CD8-positive, alpha-beta memory T cell (primary cell): ENCODE data around the gene LIN37. TPM values are rescaled to one million over a fixed set of nuclear protein-coding genes. Genes with fewer than 3 reads are reported as not detected.

Experiments used
- CTCF ChIA-PET: fragments of 350-600 bp; sonication (Branson Sonifier 250); formaldehyde crosslinking; loops from one replicate; lab custom pipeline; 2021; ENCODE audit warnings: antibody characterized with exemption; lab: Charles Lee
- POLR2A ChIA-PET: fragments of 350-600 bp; sonication (Branson Sonifier 250); formaldehyde crosslinking; loops from one replicate; lab custom pipeline; 2021; ENCODE audit warnings: antibody characterized with exemption; lab: Charles Lee
- DNase-seq, 5 donors: peaks; one replicate each; pipeline versions ENCODE4 v3.0.0 to v3.0.0-alpha.2; 2020 to 2022; ENCODE audit warnings: mixed read lengths in 1 of 5
- H3K27ac ChIP-seq: one replicate; pipeline ENCODE4 v1.7.0; 2013; ENCODE audit warnings: low read depth, mild to moderate bottlenecking, low read length, moderate library complexity
- H3K27me3 ChIP-seq: 2 replicates; pipeline ENCODE4 v1.7.0; 2013; ENCODE audit warnings: low read length, mild to moderate bottlenecking; ENCODE audit not compliant: insufficient read depth, poor library complexity, severe bottlenecking
- H3K36me3 ChIP-seq: 2 replicates; pipeline ENCODE4 v1.7.0; 2013; ENCODE audit warnings: mild to moderate bottlenecking, low read length, moderate library complexity; ENCODE audit not compliant: insufficient read depth
- H3K4me1 ChIP-seq: 2 replicates; pipeline ENCODE4 v1.7.0; 2013; ENCODE audit warnings: mild to moderate bottlenecking, low read length, moderate library complexity; ENCODE audit not compliant: insufficient read depth
- H3K4me3 ChIP-seq: 2 replicates; pipeline ENCODE4 v1.7.0; 2013; ENCODE audit warnings: mild to moderate bottlenecking, low read length
- H3K9me3 ChIP-seq: 2 replicates; pipeline ENCODE4 v1.7.0; 2013; ENCODE audit warnings: mild to moderate bottlenecking, low read length
- H3K27ac Mint-ChIP-seq, 8 donors: one replicate each; pipeline ENCODE4 v1.8.0; 2020 to 2021; ENCODE audit warnings: mixed read lengths in 8 of 8, mild to moderate bottlenecking in 6 of 8, inconsistent platforms in 3 of 8, moderate library complexity in 3 of 8
- H3K27me3 Mint-ChIP-seq, 2 donors: one replicate each; pipeline ENCODE4 v1.8.0; 2020 to 2021; ENCODE audit warnings: mixed read lengths in 2 of 2, mild to moderate bottlenecking in 1 of 2, moderate library complexity in 1 of 2
- H3K36me3 Mint-ChIP-seq, 3 donors: one replicate each; pipeline ENCODE4 v1.8.0; 2020 to 2021; ENCODE audit warnings: mixed read lengths in 3 of 3, inconsistent platforms in 1 of 3, mild to moderate bottlenecking in 1 of 3
- H3K4me1 Mint-ChIP-seq, 3 donors: one replicate each; pipeline ENCODE4 v1.8.0; 2020 to 2021; ENCODE audit warnings: mixed read lengths in 3 of 3, inconsistent platforms in 1 of 3, mild to moderate bottlenecking in 1 of 3
- H3K4me3 Mint-ChIP-seq, 7 donors: one replicate each; pipeline ENCODE4 v1.8.0; 2020 to 2021; ENCODE audit warnings: mixed read lengths in 7 of 7, mild to moderate bottlenecking in 6 of 7, moderate library complexity in 4 of 7, inconsistent platforms in 2 of 7
- H3K9me3 Mint-ChIP-seq, 5 donors: one replicate each; pipeline ENCODE4 v1.8.0; 2020 to 2022; ENCODE audit warnings: mixed read lengths in 5 of 5, mild to moderate bottlenecking in 3 of 5, moderate library complexity in 2 of 5, inconsistent platforms in 1 of 5
- polyA plus RNA-seq: library from polyadenylated mRNA; unstranded; fragments of 300-500 nt; fragmentation: Illumina TruSeq; gene quantifications from one replicate; pipeline ENCODE4 v1.2.3, GENCODE V29; 2021
- total RNA-seq, 2 experiments: library from RNA; stranded (reverse); gene quantifications; one replicate each; pipeline ENCODE4 v1.2.3, GENCODE V29; 2021

LIN37 gene
- total and polyA plus RNA-seq, 3 experiments from 2014 or later = 8.8 to 12.7 (median 10.5) TPM

- H3K27me3 Mint-ChIP-seq = peaks cover 0 to 4% of the 10 kb centered on the region in 2 donors
- Histone ChIP-seq H3K4me3 (peak overlapping the region; percentile 89), H3K36me3 (no peaks in the 10 kb centered on the region), H3K27me3 (no peaks in the 10 kb centered on the region), H3K4me1 (peaks cover 61% of the 10 kb centered on the region), H3K27ac (peak overlapping the region; percentile 72), H3K9me3 (no peaks in the 10 kb centered on the region)
- ChIA-PET CTCF (interaction anchor here (0.6 to 4.0 kb wide), 4 partner anchors 14 to 46 kb away, joined by 3 to 20 read pairs (median 4); no protein-coding TSS in a partner anchor), POLR2A (interaction anchor here (1.9 kb wide), 1 partner anchor 28 kb away, joined by 6 read pairs; the partner anchor contains the start of genes PSENEN and U2AF1L4)
- H3K4me1 Mint-ChIP-seq = peaks cover 50 to 72% (median 58%) of the 10 kb centered on the region in 3 donors
- peak overlapping the region; percentile 83 to 98 (median 94) for H3K27ac Mint-ChIP-seq
- H3K36me3 Mint-ChIP-seq = peaks cover 0 to 32% (median 2%) of the 10 kb centered on the region in 3 donors
- H3K9me3 Mint-ChIP-seq = no peaks in the 10 kb centered on the region
- peak overlapping the region; percentile 86 to 98 (median 91) for H3K4me3 Mint-ChIP-seq
- DNase-seq = peak; percentile 95 to 98 (median 98)
Observed at GRCh38 chr19:35716801-35717664, 31.3 kb upstream of the LIN37 start.

- CTCF ChIA-PET = interaction anchor here (1.1 to 1.4 kb wide), 3 partner anchors 13 to 25 kb away, joined by 3 to 5 read pairs (median 3); no protein-coding TSS in a partner anchor
- H3K27me3 Mint-ChIP-seq = peaks cover 0 to 4% of the 10 kb centered on the region in 2 donors
- Histone ChIP-seq H3K27me3 (no peaks in the 10 kb centered on the region), H3K36me3 (peaks cover 8% of the 10 kb centered on the region), H3K4me3 (peak within 1 kb of the TSS; percentile 89), H3K4me1 (peaks cover 53% of the 10 kb centered on the region), H3K27ac (peak within 1 kb of the TSS; percentile 76), H3K9me3 (no peaks in the 10 kb centered on the region)
- peaks cover 0 to 40% (median 2%) of the 10 kb centered on the region in 3 donors for H3K36me3 Mint-ChIP-seq
- H3K4me3 Mint-ChIP-seq = peak within 1 kb of the TSS; percentile 88 to 98 (median 91)
- H3K4me1 Mint-ChIP-seq = peaks cover 44 to 64% (median 51%) of the 10 kb centered on the region in 3 donors
- H3K9me3 Mint-ChIP-seq = no peaks in the 10 kb centered on the region
- H3K27ac Mint-ChIP-seq = peak within 1 kb of the TSS; percentile 83 to 98 (median 94)
- POLR2A ChIA-PET = interaction anchor here (0.9 to 1.9 kb wide), 7 partner anchors 15 to 30 kb away, joined by 3 to 11 read pairs (median 5); partner anchors contain the start of genes IGFLR1, LIN37, PSENEN and U2AF1L4
- DNase-seq = no peak
Observed at GRCh38 chr19:35717665-35718344, 30.6 kb upstream of the LIN37 start, which contains the start of gene KMT2B. Gene KMT2B (plus strand): TSS chr19:35718003. CDS start chr19:35718019, 16 bp downstream.

GRCh38 chr19:35718345-35719041 lies 29.9 kb upstream of the LIN37 start:
- Histone ChIP-seq H3K27me3 (no peaks in the 10 kb centered on the region), H3K4me1 (peaks cover 46% of the 10 kb centered on the region), H3K27ac (peak overlapping the region; percentile 76), H3K9me3 (no peaks in the 10 kb centered on the region), H3K36me3 (peaks cover 14% of the 10 kb centered on the region), H3K4me3 (peak overlapping the region; percentile 72)
- POLR2A ChIA-PET = interaction anchor here (0.5 to 1.9 kb wide), 9 partner anchors 8 to 30 kb away, joined by 3 to 11 read pairs (median 5); partner anchors contain the start of genes IGFLR1, LIN37, PSENEN and U2AF1L4
- peak; percentile 36 to 66 (median 43) for DNase-seq
- CTCF ChIA-PET = interaction anchor here (0.7 to 1.4 kb wide), 5 partner anchors 12 to 106 kb away, joined by 3 to 5 read pairs (median 3); partner anchors contain the start of gene HAUS5
- Mint-ChIP-seq H3K36me3 (peaks cover 0 to 47% (median 4%) of the 10 kb centered on the region in 3 donors), H3K4me3 (peak overlapping the region; percentile 86 to 95 (median 90)), H3K9me3 (no peaks in the 10 kb centered on the region), H3K27me3 (peaks cover 0 to 4% of the 10 kb centered on the region in 2 donors), H3K4me1 (peaks cover 39 to 61% (median 44%) of the 10 kb centered on the region in 3 donors), H3K27ac (peak overlapping the region; percentile 74 to 96 (median 88))

GRCh38 chr19:35719402-35720162 lies 28.8 kb upstream of the LIN37 start:
- Histone ChIP-seq H3K4me1 (peaks cover 35% of the 10 kb centered on the region), H3K4me3 (peak overlapping the region; percentile 72), H3K27me3 (no peaks in the 10 kb centered on the region), H3K27ac (peak overlapping the region; percentile 76), H3K9me3 (no peaks in the 10 kb centered on the region), H3K36me3 (peaks cover 25% of the 10 kb centered on the region)
- Mint-ChIP-seq H3K4me3 (peak overlapping the region; percentile 86 to 95 (median 90)), H3K36me3 (peaks cover 4 to 56% (median 5%) of the 10 kb centered on the region in 3 donors), H3K27me3 (peaks cover 0 to 2% of the 10 kb centered on the region in 2 donors), H3K9me3 (no peaks in the 10 kb centered on the region), H3K4me1 (peaks cover 28 to 50% (median 33%) of the 10 kb centered on the region in 3 donors), H3K27ac (peak overlapping the region; percentile 19 to 93 (median 75))
- ChIA-PET CTCF (interaction anchor here (0.6 to 1.4 kb wide), 4 partner anchors 18 to 107 kb away, joined by 3 to 5 read pairs (median 4); partner anchors contain the start of gene HAUS5), POLR2A (interaction anchor here (0.5 to 1.9 kb wide), 7 partner anchors 7 to 28 kb away, joined by 3 to 11 read pairs (median 5); partner anchors contain the start of genes IGFLR1, LIN37, PSENEN and U2AF1L4)
- DNase-seq = no peak

- Histone ChIP-seq H3K4me1 (peaks cover 30% of the 10 kb centered on the region), H3K36me3 (peaks cover 31% of the 10 kb centered on the region), H3K27ac (no peak overlapping the region), H3K4me3 (no peak overlapping the region), H3K9me3 (no peaks in the 10 kb centered on the region), H3K27me3 (no peaks in the 10 kb centered on the region)
- peaks cover 0 to 2% of the 10 kb centered on the region in 2 donors for H3K27me3 Mint-ChIP-seq
- H3K4me1 Mint-ChIP-seq = peaks cover 24 to 44% (median 27%) of the 10 kb centered on the region in 3 donors
- DNase-seq = no peak
- ChIA-PET POLR2A (interaction anchor here (1.7 kb wide), 1 partner anchor 25 kb away, joined by 4 read pairs; the partner anchor contains the start of genes PSENEN and U2AF1L4), CTCF (interaction anchor here (0.9 kb wide), 1 partner anchor 17 kb away, joined by 4 read pairs; no protein-coding TSS in a partner anchor)
- H3K9me3 Mint-ChIP-seq = no peaks in the 10 kb centered on the region
- H3K4me3 Mint-ChIP-seq = peak overlapping the region in 4 of 7 donors; percentile 24 to 74 (median 40)
- H3K27ac Mint-ChIP-seq = peak overlapping the region in 4 of 8 donors; percentile 39 to 73 (median 50)
- peaks cover 4 to 62% (median 5%) of the 10 kb centered on the region in 3 donors for H3K36me3 Mint-ChIP-seq
Observed at GRCh38 chr19:35720163-35720524, 28.2 kb upstream of the LIN37 start.

GRCh38 chr19:35720648-35721047 lies 27.7 kb upstream of the LIN37 start:
- Histone ChIP-seq H3K9me3 (no peaks in the 10 kb centered on the region), H3K4me3 (no peak overlapping the region), H3K27me3 (no peaks in the 10 kb centered on the region), H3K4me1 (peaks cover 25% of the 10 kb centered on the region), H3K27ac (no peak overlapping the region), H3K36me3 (peaks cover 36% of the 10 kb centered on the region)
- Mint-ChIP-seq H3K36me3 (peaks cover 5 to 67% (median 7%) of the 10 kb centered on the region in 3 donors), H3K4me1 (peaks cover 24 to 39% (median 24%) of the 10 kb centered on the region in 3 donors), H3K4me3 (no peak overlapping the region), H3K27me3 (peaks cover 0 to 2% of the 10 kb centered on the region in 2 donors), H3K27ac (peak overlapping the region in 1 of 8 donors; percentile 58), H3K9me3 (no peaks in the 10 kb centered on the region)
- ChIA-PET POLR2A (interaction anchor here (1.7 kb wide), 1 partner anchor 25 kb away, joined by 4 read pairs; the partner anchor contains the start of genes PSENEN and U2AF1L4), CTCF (interaction anchor here (0.9 kb wide), 1 partner anchor 17 kb away, joined by 4 read pairs; no protein-coding TSS in a partner anchor)
- no peak for DNase-seq
